Dermis lymphatic vessel endothelial cell (primary cell): Measurements from ENCODE around the gene STAP1. TPM values are rescaled to one million over a fixed set of nuclear protein-coding genes. Genes with fewer than 3 reads are reported as not detected.

Experiments
- total RNA-seq: library from RNA; depleted of rRNA; stranded (reverse); fragments of >200 nt; gene quantifications from 2 replicates; pipeline ENCODE4 v1.2.1, GENCODE V29; 2014

The STAP1 gene, protein sequence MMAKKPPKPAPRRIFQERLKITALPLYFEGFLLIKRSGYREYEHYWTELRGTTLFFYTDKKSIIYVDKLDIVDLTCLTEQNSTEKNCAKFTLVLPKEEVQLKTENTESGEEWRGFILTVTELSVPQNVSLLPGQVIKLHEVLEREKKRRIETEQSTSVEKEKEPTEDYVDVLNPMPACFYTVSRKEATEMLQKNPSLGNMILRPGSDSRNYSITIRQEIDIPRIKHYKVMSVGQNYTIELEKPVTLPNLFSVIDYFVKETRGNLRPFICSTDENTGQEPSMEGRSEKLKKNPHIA
- under 0.01 TPM in 1 of 2 replicates, not detected in the other for total RNA-seq

DNA sequence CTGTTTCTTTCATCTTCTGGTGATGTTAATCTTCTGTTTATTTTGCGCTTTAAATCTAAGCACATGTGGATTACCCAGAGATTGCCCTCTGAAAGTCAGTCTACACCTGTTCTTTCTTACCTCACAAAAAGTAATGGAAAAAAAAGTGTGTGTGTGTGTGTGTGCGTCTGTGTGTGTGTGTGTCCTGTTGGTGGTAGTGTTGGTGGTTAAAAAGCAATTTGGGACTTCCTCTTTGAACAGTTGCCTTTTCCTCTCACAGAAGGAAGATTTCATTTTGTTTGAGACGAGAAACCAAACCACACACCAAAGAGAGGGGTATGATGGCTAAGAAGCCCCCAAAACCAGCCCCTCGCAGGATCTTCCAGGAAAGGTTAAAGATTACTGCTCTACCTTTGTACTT is at the start of gene STAP1:
Gene STAP1, plus strand, starts transcription at position 235 of the 400 bp plus-strand sequence. Its CDS starts 83 bp downstream, at position 318.

DNA sequence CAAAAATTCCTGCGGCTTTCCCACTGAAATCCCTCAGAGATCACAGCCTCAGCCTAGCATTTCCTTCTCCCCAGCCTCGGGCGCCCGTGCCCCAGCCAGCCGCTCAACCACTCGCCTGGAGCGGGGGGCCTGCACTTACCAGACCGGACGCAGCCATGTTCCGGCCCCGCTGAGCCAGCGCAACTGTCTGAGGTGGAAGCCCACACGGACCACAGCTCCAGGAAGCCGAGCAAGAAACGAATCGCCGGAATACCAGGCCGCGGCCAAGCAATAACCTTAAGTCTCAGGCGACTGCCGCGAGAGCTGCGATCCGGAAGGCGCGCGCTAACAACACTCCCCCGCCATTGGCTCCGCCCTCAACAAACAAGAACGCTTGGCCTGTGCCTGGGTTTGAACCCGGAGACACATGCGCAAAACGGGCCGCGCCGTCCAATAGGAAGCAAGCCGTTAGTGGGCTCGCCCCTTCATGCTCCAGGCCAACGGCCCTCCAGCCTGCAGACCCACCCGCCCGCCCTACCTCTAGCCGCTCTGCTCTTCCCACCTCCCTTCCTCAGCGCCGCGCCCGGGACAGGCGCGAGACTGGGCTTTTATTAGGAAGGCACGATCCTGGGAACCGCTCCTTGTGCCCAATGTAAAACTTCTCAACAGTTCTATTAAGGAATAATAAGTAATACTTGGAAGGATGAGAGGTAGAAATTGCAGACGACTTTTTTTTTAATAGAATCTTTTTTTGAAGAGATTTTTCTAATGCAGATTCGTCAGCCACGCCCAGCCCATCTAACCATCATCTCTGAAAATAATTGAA is 13.1 kb upstream of the STAP1 start, which contains the start of gene CENPC:
Gene CENPC, minus strand, starts transcription at position 305 of the 805 bp plus-strand sequence. Its CDS starts 148 bp downstream, at position 157.

Other genes starting within 250 kb of the STAP1 start
- 14.2 and 16.9 TPM in 2 replicates for gene CENPC, start 13.2 kb upstream of the STAP1 start, total RNA-seq
- 84.8 and 129 TPM in 2 replicates for gene UBA6, start 142.4 kb downstream of the STAP1 start, total RNA-seq
- gene GNRHR, start 195.7 kb downstream of the STAP1 start, total RNA-seq, result not detected in 2 replicates